ENCODE results near the gene TCF4.

- TF ChIP-seq, protein P1, sequence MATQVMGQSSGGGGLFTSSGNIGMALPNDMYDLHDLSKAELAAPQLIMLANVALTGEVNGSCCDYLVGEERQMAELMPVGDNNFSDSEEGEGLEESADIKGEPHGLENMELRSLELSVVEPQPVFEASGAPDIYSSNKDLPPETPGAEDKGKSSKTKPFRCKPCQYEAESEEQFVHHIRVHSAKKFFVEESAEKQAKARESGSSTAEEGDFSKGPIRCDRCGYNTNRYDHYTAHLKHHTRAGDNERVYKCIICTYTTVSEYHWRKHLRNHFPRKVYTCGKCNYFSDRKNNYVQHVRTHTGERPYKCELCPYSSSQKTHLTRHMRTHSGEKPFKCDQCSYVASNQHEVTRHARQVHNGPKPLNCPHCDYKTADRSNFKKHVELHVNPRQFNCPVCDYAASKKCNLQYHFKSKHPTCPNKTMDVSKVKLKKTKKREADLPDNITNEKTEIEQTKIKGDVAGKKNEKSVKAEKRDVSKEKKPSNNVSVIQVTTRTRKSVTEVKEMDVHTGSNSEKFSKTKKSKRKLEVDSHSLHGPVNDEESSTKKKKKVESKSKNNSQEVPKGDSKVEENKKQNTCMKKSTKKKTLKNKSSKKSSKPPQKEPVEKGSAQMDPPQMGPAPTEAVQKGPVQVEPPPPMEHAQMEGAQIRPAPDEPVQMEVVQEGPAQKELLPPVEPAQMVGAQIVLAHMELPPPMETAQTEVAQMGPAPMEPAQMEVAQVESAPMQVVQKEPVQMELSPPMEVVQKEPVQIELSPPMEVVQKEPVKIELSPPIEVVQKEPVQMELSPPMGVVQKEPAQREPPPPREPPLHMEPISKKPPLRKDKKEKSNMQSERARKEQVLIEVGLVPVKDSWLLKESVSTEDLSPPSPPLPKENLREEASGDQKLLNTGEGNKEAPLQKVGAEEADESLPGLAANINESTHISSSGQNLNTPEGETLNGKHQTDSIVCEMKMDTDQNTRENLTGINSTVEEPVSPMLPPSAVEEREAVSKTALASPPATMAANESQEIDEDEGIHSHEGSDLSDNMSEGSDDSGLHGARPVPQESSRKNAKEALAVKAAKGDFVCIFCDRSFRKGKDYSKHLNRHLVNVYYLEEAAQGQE (IDR thresholded peaks at IDR 0.05; ENCODE audit: insufficient replicate concordance, low read depth), result no peak
- TF ChIP-seq CTCF (IDR thresholded peaks at IDR 0.05; ENCODE audit: insufficient read depth, low read length), result no peak
- no peak for TF ChIP-seq GABPA (IDR thresholded peaks at IDR 0.05; ENCODE audit: low read depth)
- no peak for TF ChIP-seq POLR2AphosphoS5 (IDR thresholded peaks at IDR 0.05; ENCODE audit: low read depth)
Measured at GRCh38 chr18:55485666-55486065, 102.3 kb downstream of the TCF4 start.

Measured in HL-60 (cell line).